ENCODE measurements around the gene STK11IP.

The STK11IP gene

GRCh38 chr2:219578811-219579613, 18.6 kb upstream of the STK11IP start:
- DNase-seq (ENCODE audit: low spot score), result no peak

- DNase-seq (ENCODE audit: low spot score), result no peak
Observed at GRCh38 chr2:219581346-219581745, 16.3 kb upstream of the STK11IP start.

DNA sequence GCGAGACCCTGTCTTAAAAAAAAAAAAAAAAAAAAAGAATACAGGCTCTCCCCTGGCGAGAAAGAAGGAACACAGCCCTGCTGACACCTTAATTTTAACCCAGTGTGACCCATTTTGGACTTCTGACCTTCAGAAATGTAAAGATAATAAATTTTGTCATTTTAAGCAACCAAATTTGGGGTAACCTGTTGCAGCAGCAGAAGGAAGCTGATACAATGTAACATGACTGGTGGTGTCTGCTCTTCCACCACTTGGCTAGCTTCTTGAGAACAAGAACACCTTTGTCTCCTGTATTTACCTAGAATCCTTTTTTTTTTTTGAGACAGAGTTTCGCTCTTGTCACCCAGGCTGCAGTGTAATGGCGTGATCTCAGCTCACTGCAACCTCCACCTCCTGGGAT, 6.6 kb upstream of the STK11IP start:
- no peak for DNase-seq (ENCODE audit: low spot score)

DNA sequence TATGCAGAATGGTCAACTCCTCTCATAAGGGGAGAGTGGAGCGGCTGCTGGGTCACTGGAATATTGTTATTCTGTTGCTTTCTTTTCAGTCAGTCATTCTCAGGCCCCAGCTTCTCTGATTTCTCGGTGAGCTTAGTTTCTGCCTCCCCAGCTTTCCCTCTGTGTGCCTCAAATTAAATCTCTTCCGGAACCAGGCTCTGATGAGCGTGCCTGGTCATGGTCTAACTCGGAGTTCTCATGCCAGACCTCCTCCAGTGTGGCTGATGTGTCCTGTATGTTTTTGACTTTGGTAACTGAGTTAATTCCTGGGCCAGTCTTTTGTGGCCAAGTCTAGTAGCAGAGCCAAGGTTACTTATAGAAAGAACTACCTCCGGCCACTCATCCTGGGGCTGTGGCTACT, 4.9 kb upstream of the STK11IP start:
- DNase-seq (ENCODE audit: low spot score), result no peak

DNA sequence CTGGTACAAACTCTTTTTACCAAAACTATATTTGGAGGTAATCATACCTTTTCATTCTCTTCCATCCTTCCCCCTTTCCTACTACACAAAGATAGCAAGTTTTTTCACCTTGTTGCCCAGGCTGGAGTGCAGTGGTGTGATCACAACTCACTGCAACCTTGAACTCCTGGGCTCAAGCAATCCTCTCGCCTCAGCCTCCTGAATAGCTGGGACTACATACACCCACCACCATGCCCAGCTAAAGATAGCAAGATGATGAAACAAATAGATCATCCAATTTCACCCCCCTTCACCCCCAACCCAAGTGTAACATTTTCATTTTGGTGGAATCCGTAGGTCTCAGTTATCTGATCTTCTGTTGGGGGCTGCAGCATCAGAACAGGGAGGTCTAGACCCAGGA, 4.5 kb upstream of the STK11IP start:
- DNase-seq (ENCODE audit: low spot score), result no peak

- DNase-seq (ENCODE audit: low spot score), result no peak
Observed at GRCh38 chr2:219595256-219595655, 2.4 kb upstream of the STK11IP start.

GRCh38 chr2:219596954-219597551, 604 bp upstream of the STK11IP start:
- DNase-seq (ENCODE audit: low spot score), result no peak

GRCh38 chr2:219598308-219599078, 836 bp downstream of the STK11IP start:
- no peak for DNase-seq (ENCODE audit: low spot score)

- no peak for DNase-seq (ENCODE audit: low spot score)
Observed at GRCh38 chr2:219603771-219604170, 6.1 kb downstream of the STK11IP start.

- no peak for DNase-seq (ENCODE audit: low spot score)
Observed at GRCh38 chr2:219605607-219605954, 7.9 kb downstream of the STK11IP start.

GRCh38 chr2:219607931-219608330, 10.3 kb downstream of the STK11IP start:
- no peak for DNase-seq (ENCODE audit: low spot score)

- DNase-seq (ENCODE audit: low spot score), result no peak
Observed at GRCh38 chr2:219608399-219608964, 10.8 kb downstream of the STK11IP start.

- no peak for DNase-seq (ENCODE audit: low spot score)
Observed at GRCh38 chr2:219609149-219609750, 11.6 kb downstream of the STK11IP start.

- no peak for DNase-seq (ENCODE audit: low spot score)
Observed at GRCh38 chr2:219611306-219611705, 13.6 kb downstream of the STK11IP start.

DNA sequence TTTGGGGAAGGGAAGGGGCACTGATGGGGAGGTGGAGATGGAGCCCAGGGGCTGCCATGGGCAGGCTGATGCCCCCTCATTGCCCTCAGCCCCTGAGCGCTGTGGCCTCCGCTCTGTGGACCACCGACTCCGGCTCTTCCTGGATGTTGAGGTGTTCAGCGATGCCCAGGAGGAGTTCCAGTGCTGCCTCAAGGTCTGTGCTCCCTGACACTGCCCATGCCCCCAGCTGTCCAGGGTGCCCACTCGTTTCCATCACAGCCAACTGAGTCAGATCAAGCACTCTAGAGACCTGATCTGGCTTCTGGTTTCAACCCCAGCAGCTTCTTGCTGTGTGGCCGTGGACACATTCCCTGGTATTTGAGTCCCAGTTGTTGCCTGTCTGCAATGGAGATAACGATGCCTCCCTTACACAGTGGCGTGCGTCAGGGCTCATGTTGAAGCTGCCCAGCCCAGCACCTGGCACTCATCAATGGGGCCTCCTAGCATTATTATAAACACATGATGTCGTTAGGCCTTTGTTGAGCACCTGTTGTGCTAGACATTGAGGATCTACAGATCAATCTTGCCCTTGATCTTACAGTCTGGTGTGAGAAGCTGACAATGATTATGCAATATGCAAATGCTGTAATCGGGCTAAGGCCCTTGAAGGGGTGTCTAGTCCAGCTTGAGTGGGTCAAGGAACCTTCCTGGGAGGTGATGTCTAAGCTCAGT, 14.4 kb downstream of the STK11IP start:
- DNase-seq (ENCODE audit: low spot score), result no peak

GRCh38 chr2:219612577-219613286, 15.1 kb downstream of the STK11IP start:
- no peak for DNase-seq (ENCODE audit: low spot score)

DNA sequence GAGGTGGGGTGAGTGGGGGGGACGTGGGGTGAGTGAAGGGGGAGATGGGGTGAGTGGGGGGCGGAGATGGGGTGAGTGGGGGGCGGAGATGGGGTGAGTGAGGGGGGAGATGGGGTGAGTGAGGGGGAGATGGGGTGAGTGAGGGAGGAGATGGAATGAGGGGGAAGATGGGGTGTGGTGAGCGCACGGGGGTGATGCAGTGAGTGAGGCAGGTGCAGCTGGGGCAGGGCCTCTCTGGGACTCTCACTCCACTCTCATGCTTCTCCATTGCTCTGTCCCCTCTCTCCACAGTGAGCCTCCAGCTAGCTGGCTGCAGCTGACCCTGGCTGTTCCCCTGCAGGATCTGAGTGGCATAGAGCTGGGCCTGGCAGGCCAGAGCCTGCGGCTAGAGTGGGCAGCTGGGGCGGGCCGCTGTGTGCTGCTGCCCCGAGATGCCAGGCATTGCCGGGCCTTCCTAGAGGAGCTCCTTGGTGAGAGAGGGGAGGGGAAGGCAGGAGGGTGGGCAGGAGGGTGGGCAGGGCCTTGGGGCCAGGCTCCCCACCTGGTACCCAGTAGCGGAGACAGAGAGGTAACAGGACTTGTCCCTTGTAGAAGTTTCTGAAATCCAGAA, 15.9 kb downstream of the STK11IP start:
- no peak for DNase-seq (ENCODE audit: low spot score)

GRCh38 chr2:219614076-219614860, 16.6 kb downstream of the STK11IP start:
- DNase-seq (ENCODE audit: low spot score), result no peak

- no peak for DNase-seq (ENCODE audit: low spot score)
Observed at GRCh38 chr2:219615036-219615435, 17.4 kb downstream of the STK11IP start.

- no peak for DNase-seq (ENCODE audit: low spot score)
Observed at GRCh38 chr2:219615894-219616293, 18.2 kb downstream of the STK11IP start.

Measured in putamen (tissue), 1 donor.